GM23338 (cell line): ENCODE results near the gene RIMS1. TPM values are rescaled to one million over a fixed set of nuclear protein-coding genes. Genes with fewer than 3 reads are reported as not detected.
A peak's percentile ranks its signal among the peaks of the same experiment; 100 is the strongest.

Source experiments
- ATAC-seq: fragments of 200-7000 bp; cut with Tn5 transposase; 3 replicates; pipeline ENCODE4 v1.9.1; 2020
- DNase-seq: peaks from one replicate; pipeline ENCODE4 v3.0.0-alpha.2; 2015; ENCODE audit warnings: low spot score
- H2AFZ ChIP-seq: fragments of 200-600 bp; sonication (generic); 2 replicates; pipeline ENCODE4 v1.8.0; 2016; ENCODE audit warnings: antibody characterized with exemption, mild to moderate bottlenecking, moderate library complexity
- H3F3A ChIP-seq: fragments of 200-600 bp; sonication (generic); replicated peaks from 2 replicates; pipeline ENCODE4 v1.8.0; 2017; ENCODE audit warnings: antibody characterized with exemption, mixed run types, low read depth
- H3K27ac ChIP-seq: fragments of 200-600 bp; sonication (generic); 2 replicates; pipeline ENCODE4 v1.6.1; 2016; ENCODE audit warnings: low read depth
- H3K27me3 ChIP-seq: fragments of 200-600 bp; sonication (generic); 2 replicates; pipeline ENCODE4 v1.8.0; 2016; ENCODE audit warnings: mild to moderate bottlenecking, mixed run types, moderate library complexity; ENCODE audit not compliant: insufficient read depth
- H3K36me3 ChIP-seq: fragments of 200-600 bp; sonication (generic); 2 replicates; pipeline ENCODE4 v1.8.0; 2016; ENCODE audit warnings: mild to moderate bottlenecking; ENCODE audit not compliant: insufficient read depth
- H3K4me1 ChIP-seq: fragments of 200-600 bp; sonication (generic); 2 replicates; pipeline ENCODE4 v1.8.0; 2016; ENCODE audit warnings: mild to moderate bottlenecking, moderate library complexity; ENCODE audit not compliant: insufficient read depth
- H3K4me2 ChIP-seq: fragments of 200-600 bp; sonication (generic); 2 replicates; pipeline ENCODE4 v1.7.1; 2017; ENCODE audit warnings: mixed run types
- H3K4me3 ChIP-seq: fragments of 200-600 bp; sonication (generic); 2 replicates; pipeline ENCODE4 v1.6.1; 2016; ENCODE audit warnings: mixed run types
- H3K79me2 ChIP-seq: fragments of 200-600 bp; sonication (generic); replicated peaks from 2 replicates; pipeline ENCODE4 v1.8.0; 2017; ENCODE audit warnings: mild to moderate bottlenecking; ENCODE audit not compliant: insufficient read depth
- H3K9me2 ChIP-seq: fragments of 200-600 bp; sonication (generic); 2 replicates; pipeline ENCODE4 v1.8.0; 2017; ENCODE audit not compliant: insufficient read depth
- H4K20me1 ChIP-seq: fragments of 200-600 bp; sonication (generic); replicated peaks from 2 replicates; pipeline ENCODE4 v1.8.0; 2017; ENCODE audit warnings: mild to moderate bottlenecking; ENCODE audit not compliant: insufficient read depth
- H3K27ac Mint-ChIP-seq: 2 replicates; pipeline ENCODE4 v1.8.0; 2020; ENCODE audit warnings: inconsistent platforms, mild to moderate bottlenecking, moderate library complexity, mixed read lengths
- H3K27me3 Mint-ChIP-seq: 3 replicates; pipeline ENCODE4 v1.8.0; 2022; ENCODE audit warnings: low read depth, mild to moderate bottlenecking, moderate library complexity, mixed read lengths, inconsistent platforms; ENCODE audit not compliant: insufficient read depth, poor library complexity
- H3K36me3 Mint-ChIP-seq: 3 replicates; pipeline ENCODE4 v1.8.0; 2021; ENCODE audit warnings: low read depth, mild to moderate bottlenecking, inconsistent platforms, moderate library complexity, mixed read lengths
- H3K4me1 Mint-ChIP-seq: 3 replicates; pipeline ENCODE4 v1.8.0; 2020; ENCODE audit warnings: mild to moderate bottlenecking, inconsistent platforms, mixed read lengths
- H3K4me3 Mint-ChIP-seq: 3 replicates; pipeline ENCODE4 v1.8.0; 2021; ENCODE audit warnings: moderate library complexity, mild to moderate bottlenecking, inconsistent platforms, mixed read lengths
- H3K9me3 Mint-ChIP-seq: 3 replicates; pipeline ENCODE4 v1.8.0; 2020; ENCODE audit warnings: moderate library complexity, mild to moderate bottlenecking, inconsistent platforms, mixed read lengths
- CREB1 ChIP-seq: fragments of 250-450 bp; sonication (Bioruptor Pico); IDR thresholded peaks from 2 replicates; pipeline ENCODE4 v1.5.0; 2020; ENCODE audit warnings: low read depth, mild to moderate bottlenecking, moderate library complexity
- EZH2 ChIP-seq: fragments of 200-600 bp; sonication (generic); IDR thresholded peaks from one replicate; pipeline ENCODE4 v1.8.0; 2017; ENCODE audit warnings: antibody characterized with exemption, mild to moderate bottlenecking, low read depth; ENCODE audit not compliant: unreplicated experiment
- EZH2phosphoT487 ChIP-seq: fragments of 200-600 bp; sonication (generic); IDR thresholded peaks from one replicate; pipeline ENCODE4 v1.8.1; 2018; ENCODE audit warnings: antibody characterized with exemption; ENCODE audit not compliant: unreplicated experiment
- JUNB ChIP-seq: IDR thresholded peaks from one replicate; pipeline ENCODE4 v1.6.1; 2016; ENCODE audit warnings: antibody characterized with exemption; ENCODE audit not compliant: unreplicated experiment
- NANOG ChIP-seq: IDR thresholded peaks from 2 replicates; pipeline ENCODE4 v1.6.1; 2016; ENCODE audit warnings: antibody characterized with exemption, borderline replicate concordance
- POLR2AphosphoS5 ChIP-seq: IDR thresholded peaks from 2 replicates; pipeline ENCODE4 v1.6.1; 2016; ENCODE audit warnings: antibody characterized with exemption, low read depth
- STAT1 ChIP-seq: IDR thresholded peaks from one replicate; pipeline ENCODE4 v1.6.1; 2016; ENCODE audit warnings: antibody characterized with exemption; ENCODE audit not compliant: unreplicated experiment
- ZNF114 ChIP-seq: fragments of 250-450 bp; sonication (Bioruptor Pico); IDR thresholded peaks from 2 replicates; pipeline ENCODE4 v1.5.0; 2020; ENCODE audit warnings: mild to moderate bottlenecking, moderate library complexity
- ZNF331 ChIP-seq: fragments of 250-450 bp; sonication (Bioruptor Pico); IDR thresholded peaks from 2 replicates; pipeline ENCODE4 v1.5.0; 2020; ENCODE audit warnings: low read depth, mild to moderate bottlenecking, moderate library complexity
- polyA plus RNA-seq: library from polyadenylated mRNA; unstranded; fragments of >200 nt; fragmentation: Nextera tagmentation; extraction: Ambion mirVana; gene quantifications from 2 replicates; pipeline ENCODE4 v1.2.1, GENCODE V29; 2016
- total RNA-seq: library from RNA; depleted of rRNA; stranded (reverse); fragments of >200 nt; shearing (Covaris generic); gene quantifications from 2 replicates; pipeline ENCODE4 v1.2.3, GENCODE V29; 2014
- TF ChIP-seq, protein P1 (sequence below), 2 experiments: fragments of 200-600 bp in 1 of 2; sonication (generic) in 1 of 2; conservative IDR thresholded peaks; 2 replicates each; pipeline versions ENCODE4 v1.5.1 to v1.6.1; 2016 to 2017; ENCODE audit warnings: antibody characterized with exemption in 2 of 2, low read depth in 2 of 2, mild to moderate bottlenecking in 2 of 2, moderate library complexity in 1 of 2
- TF ChIP-seq, protein P2 (sequence below): IDR thresholded peaks from 2 replicates; pipeline ENCODE4 v1.6.1; 2016; ENCODE audit warnings: antibody characterized with exemption
- TF ChIP-seq, protein P3 (sequence below): fragments of 250-450 bp; sonication (Bioruptor Pico); IDR thresholded peaks from 2 replicates; pipeline ENCODE4 v1.5.0; 2020; ENCODE audit warnings: mild to moderate bottlenecking, moderate library complexity
- TF ChIP-seq, protein P4 (sequence below): IDR thresholded peaks from one replicate; pipeline ENCODE4 v1.6.1; 2018; ENCODE audit warnings: antibody characterized with exemption; ENCODE audit not compliant: unreplicated experiment

The RIMS1 gene
- total and polyA plus RNA-seq, 2 experiments from 2014 or later: 0.89 to 4.0 TPM

DNA sequence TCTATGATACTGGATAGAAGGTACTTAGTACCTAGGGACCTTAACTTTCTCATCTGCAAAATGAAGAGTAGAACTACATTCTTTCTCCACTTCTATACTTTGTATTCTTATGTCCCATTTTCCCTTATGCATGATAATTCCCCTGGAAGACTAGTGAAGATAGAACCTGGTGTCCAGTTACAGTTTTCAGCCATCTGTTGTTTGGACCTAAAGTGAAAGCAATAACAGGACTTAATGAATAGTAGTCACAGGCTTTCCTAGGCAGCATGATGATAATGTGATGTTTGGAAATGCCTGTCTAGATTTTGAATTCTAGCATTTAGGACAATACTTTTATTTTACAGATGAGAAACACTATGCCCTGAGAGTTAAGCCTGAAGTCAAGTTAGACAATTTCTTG, 153.8 kb downstream of the RIMS1 start:
- Histone ChIP-seq H3K4me3 (no peak overlapping the region), H3K36me3 (no peaks in the 10 kb centered on the region), H3K79me2 (no peaks in the 10 kb centered on the region), H4K20me1 (no peaks in the 10 kb centered on the region), H3F3A (no peaks in the 10 kb centered on the region), H3K9me2 (no peaks in the 10 kb centered on the region), H2AFZ (no peak overlapping the region), H3K27ac (no peak overlapping the region), H3K4me2 (peak overlapping the region; percentile 2; the same call in 1 of the 2 replicates), H3K4me1 (peaks cover 7% of the 10 kb centered on the region; the same call in 1 of the 2 replicates), H3K27me3 (no peaks in the 10 kb centered on the region)
- Mint-ChIP-seq H3K36me3 (no peaks in the 10 kb centered on the region), H3K4me1 (peaks cover 19% of the 10 kb centered on the region; the same call in 2 of the 3 replicates), H3K4me3 (no peak overlapping the region), H3K27me3 (no peaks in the 10 kb centered on the region), H3K9me3 (no peaks in the 10 kb centered on the region), H3K27ac (no peak overlapping the region)
- no peak for DNase-seq
- no peak for ATAC-seq
- TF ChIP-seq, protein P1, sequence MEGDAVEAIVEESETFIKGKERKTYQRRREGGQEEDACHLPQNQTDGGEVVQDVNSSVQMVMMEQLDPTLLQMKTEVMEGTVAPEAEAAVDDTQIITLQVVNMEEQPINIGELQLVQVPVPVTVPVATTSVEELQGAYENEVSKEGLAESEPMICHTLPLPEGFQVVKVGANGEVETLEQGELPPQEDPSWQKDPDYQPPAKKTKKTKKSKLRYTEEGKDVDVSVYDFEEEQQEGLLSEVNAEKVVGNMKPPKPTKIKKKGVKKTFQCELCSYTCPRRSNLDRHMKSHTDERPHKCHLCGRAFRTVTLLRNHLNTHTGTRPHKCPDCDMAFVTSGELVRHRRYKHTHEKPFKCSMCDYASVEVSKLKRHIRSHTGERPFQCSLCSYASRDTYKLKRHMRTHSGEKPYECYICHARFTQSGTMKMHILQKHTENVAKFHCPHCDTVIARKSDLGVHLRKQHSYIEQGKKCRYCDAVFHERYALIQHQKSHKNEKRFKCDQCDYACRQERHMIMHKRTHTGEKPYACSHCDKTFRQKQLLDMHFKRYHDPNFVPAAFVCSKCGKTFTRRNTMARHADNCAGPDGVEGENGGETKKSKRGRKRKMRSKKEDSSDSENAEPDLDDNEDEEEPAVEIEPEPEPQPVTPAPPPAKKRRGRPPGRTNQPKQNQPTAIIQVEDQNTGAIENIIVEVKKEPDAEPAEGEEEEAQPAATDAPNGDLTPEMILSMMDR (conservative IDR thresholded peaks at IDR 0.05; ENCODE audit: low read depth in 2 of 2): no peak
- TF ChIP-seq ZNF331 (no peak), STAT1 (no peak), EZH2 (no peak), EZH2phosphoT487 (no peak), ZNF114 (CRISPR knock-in tag) (no peak), NANOG (no peak), JUNB (no peak), CREB1 (CRISPR knock-in tag) (no peak), POLR2AphosphoS5 (no peak)
- TF ChIP-seq, protein P2, sequence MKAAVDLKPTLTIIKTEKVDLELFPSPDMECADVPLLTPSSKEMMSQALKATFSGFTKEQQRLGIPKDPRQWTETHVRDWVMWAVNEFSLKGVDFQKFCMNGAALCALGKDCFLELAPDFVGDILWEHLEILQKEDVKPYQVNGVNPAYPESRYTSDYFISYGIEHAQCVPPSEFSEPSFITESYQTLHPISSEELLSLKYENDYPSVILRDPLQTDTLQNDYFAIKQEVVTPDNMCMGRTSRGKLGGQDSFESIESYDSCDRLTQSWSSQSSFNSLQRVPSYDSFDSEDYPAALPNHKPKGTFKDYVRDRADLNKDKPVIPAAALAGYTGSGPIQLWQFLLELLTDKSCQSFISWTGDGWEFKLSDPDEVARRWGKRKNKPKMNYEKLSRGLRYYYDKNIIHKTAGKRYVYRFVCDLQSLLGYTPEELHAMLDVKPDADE: no peak
- TF ChIP-seq, protein P3, sequence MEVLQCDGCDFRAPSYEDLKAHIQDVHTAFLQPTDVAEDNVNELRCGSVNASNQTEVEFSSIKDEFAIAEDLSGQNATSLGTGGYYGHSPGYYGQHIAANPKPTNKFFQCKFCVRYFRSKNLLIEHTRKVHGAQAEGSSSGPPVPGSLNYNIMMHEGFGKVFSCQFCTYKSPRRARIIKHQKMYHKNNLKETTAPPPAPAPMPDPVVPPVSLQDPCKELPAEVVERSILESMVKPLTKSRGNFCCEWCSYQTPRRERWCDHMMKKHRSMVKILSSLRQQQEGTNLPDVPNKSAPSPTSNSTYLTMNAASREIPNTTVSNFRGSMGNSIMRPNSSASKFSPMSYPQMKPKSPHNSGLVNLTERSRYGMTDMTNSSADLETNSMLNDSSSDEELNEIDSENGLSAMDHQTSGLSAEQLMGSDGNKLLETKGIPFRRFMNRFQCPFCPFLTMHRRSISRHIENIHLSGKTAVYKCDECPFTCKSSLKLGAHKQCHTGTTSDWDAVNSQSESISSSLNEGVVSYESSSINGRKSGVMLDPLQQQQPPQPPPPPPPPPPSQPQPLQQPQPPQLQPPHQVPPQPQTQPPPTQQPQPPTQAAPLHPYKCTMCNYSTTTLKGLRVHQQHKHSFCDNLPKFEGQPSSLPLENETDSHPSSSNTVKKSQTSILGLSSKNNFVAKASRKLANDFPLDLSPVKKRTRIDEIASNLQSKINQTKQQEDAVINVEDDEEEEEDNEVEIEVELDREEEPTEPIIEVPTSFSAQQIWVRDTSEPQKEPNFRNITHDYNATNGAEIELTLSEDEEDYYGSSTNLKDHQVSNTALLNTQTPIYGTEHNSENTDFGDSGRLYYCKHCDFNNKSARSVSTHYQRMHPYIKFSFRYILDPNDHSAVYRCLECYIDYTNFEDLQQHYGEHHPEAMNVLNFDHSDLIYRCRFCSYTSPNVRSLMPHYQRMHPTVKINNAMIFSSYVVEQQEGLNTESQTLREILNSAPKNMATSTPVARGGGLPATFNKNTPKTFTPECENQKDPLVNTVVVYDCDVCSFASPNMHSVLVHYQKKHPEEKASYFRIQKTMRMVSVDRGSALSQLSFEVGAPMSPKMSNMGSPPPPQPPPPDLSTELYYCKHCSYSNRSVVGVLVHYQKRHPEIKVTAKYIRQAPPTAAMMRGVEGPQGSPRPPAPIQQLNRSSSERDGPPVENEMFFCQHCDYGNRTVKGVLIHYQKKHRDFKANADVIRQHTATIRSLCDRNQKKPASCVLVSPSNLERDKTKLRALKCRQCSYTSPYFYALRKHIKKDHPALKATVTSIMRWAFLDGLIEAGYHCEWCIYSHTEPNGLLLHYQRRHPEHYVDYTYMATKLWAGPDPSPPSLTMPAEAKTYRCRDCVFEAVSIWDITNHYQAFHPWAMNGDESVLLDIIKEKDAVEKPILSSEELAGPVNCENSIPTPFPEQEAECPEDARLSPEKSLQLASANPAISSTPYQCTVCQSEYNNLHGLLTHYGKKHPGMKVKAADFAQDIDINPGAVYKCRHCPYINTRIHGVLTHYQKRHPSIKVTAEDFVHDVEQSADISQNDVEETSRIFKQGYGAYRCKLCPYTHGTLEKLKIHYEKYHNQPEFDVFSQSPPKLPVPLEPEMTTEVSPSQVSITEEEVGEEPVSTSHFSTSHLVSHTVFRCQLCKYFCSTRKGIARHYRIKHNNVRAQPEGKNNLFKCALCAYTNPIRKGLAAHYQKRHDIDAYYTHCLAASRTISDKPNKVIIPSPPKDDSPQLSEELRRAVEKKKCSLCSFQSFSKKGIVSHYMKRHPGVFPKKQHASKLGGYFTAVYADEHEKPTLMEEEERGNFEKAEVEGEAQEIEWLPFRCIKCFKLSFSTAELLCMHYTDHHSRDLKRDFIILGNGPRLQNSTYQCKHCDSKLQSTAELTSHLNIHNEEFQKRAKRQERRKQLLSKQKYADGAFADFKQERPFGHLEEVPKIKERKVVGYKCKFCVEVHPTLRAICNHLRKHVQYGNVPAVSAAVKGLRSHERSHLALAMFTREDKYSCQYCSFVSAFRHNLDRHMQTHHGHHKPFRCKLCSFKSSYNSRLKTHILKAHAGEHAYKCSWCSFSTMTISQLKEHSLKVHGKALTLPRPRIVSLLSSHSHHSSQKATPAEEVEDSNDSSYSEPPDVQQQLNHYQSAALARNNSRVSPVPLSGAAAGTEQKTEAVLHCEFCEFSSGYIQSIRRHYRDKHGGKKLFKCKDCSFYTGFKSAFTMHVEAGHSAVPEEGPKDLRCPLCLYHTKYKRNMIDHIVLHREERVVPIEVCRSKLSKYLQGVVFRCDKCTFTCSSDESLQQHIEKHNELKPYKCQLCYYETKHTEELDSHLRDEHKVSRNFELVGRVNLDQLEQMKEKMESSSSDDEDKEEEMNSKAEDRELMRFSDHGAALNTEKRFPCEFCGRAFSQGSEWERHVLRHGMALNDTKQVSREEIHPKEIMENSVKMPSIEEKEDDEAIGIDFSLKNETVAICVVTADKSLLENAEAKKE (CRISPR knock-in tag): no peak
- TF ChIP-seq, protein P4, sequence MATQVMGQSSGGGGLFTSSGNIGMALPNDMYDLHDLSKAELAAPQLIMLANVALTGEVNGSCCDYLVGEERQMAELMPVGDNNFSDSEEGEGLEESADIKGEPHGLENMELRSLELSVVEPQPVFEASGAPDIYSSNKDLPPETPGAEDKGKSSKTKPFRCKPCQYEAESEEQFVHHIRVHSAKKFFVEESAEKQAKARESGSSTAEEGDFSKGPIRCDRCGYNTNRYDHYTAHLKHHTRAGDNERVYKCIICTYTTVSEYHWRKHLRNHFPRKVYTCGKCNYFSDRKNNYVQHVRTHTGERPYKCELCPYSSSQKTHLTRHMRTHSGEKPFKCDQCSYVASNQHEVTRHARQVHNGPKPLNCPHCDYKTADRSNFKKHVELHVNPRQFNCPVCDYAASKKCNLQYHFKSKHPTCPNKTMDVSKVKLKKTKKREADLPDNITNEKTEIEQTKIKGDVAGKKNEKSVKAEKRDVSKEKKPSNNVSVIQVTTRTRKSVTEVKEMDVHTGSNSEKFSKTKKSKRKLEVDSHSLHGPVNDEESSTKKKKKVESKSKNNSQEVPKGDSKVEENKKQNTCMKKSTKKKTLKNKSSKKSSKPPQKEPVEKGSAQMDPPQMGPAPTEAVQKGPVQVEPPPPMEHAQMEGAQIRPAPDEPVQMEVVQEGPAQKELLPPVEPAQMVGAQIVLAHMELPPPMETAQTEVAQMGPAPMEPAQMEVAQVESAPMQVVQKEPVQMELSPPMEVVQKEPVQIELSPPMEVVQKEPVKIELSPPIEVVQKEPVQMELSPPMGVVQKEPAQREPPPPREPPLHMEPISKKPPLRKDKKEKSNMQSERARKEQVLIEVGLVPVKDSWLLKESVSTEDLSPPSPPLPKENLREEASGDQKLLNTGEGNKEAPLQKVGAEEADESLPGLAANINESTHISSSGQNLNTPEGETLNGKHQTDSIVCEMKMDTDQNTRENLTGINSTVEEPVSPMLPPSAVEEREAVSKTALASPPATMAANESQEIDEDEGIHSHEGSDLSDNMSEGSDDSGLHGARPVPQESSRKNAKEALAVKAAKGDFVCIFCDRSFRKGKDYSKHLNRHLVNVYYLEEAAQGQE: no peak
